Measurements from ENCODE around the gene HS1BP3.

Gene HS1BP3

DNA sequence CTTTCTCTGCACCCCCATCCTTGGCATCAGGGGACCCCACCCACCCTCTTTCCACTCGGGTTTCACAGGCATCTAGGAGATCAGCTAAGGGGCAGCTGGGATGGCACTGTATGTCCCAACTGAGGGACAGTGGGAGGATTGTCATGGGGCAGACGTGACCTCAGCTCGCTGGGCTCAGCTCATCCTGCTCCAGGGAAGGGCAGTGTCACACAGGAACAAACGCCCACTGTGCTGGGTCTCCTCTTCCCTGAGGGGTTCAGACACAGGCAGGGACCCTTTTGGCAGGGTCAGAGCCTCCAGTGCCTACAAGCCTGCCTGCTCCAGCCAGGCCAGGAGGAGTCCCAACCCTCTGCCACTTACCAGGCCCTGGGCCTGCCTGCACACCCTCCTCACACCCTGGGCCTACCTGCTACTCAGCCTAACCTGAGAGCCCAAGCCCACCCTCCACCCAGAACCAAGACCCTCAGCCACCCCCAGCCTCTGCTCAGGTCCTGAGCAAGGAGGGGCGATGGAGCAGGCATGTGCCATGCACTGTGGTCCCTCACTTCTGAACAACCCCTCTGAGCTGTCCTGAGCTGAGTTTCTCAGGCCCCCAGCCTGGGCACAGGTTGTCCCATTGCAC, 68.2 kb downstream of the HS1BP3 start:
- DNase-seq, result no peak

DNA sequence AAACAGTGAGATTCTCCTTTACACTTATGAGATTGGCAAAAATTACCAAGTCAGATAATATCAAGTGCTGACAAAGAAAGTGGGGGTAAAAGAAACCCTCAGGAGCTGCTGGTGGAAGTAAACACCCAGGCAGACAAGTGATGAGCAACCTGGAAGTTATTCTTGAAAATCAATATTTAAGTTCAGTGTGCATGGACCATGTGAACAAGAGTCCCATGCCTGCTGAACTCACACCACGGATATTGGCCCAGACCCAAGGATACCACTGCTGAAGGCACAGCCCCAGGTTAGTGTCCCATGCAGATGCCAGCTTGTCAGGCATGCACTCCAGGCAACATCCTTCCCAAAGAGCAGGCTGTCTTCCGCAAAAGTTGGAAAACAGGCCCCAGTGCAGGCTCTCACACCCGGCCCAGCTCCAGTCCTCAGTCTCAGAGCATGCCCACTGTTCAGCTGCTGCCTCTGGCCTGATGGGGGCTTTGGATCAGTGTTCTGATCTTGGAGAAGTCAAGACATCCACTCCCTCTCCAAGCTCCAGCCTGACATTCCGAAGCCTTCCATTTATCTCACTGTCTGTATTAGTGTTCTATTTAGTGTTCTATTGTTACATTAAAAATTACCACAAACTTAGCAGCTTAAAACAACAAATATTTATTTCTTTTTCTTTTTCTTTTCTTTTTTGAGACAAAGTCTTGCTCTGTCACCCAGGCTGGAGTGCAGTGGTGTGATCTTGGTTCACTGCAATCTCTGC, 70.0 kb downstream of the HS1BP3 start:
- DNase-seq, result no peak

DNA sequence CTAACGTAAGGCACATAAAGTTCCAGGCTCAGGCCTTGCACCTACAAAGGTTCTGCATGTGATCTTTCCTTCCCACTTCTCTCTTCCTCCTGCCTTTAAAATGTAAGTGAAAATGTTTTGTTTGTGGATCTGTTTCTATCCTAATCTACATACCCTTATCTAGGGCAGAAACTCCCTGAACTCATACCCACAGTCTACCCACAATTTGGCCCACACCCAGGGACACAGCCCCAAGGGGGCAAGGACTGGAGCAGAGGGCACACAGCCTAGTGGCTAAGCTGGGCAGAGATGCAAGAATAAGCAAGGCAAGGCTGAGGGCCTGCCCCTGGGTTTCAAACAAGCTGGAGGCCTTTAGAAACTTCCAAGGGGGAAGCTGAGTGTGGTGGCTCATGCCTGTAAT, 71.0 kb downstream of the HS1BP3 start:
- DNase-seq, result no peak

DNA sequence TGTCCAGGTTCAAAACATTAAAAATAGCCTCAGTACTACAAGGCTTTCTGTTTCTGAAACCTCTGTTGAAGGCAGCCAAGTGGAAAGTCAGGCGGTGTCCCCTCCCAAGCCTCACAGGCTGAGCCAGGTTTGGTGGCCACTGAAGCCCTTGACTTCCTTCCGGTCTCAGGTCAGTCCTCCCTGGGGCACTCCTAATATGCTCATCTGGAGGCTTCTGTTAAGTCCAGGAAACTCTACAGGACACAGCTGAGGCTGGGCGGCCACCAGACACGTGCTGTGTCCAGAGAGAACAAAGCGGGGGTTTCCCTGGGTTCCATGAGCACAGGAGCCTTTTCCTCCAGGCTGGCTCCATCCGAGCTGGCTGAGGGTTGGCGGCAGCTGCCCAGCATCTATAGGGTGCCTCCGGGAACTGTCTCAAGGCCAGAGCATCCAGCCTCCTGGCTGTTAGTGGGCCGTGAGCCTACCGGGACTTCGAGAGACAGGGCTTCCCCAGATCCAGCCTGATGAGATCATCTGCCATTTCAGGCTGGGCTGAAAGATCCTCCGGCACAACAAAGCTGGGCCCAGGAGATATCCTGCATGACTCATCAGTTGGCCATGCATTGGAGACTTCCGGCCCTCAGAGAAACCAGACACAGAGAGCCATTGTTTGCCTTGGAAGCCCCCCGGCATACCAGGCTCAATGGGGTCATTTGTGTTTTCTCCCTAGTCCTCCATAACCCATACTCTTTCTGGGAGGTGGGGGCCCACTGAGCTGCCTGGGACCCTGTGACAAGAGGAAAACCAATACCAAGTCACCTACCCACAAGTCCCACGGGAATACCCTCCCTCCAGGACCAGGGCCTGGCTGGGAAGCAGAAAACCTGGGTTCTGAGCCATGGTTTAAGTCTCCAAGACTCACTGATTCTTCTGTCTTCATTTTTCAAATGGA, 71.7 kb downstream of the HS1BP3 start:
- no peak for DNase-seq

DNA sequence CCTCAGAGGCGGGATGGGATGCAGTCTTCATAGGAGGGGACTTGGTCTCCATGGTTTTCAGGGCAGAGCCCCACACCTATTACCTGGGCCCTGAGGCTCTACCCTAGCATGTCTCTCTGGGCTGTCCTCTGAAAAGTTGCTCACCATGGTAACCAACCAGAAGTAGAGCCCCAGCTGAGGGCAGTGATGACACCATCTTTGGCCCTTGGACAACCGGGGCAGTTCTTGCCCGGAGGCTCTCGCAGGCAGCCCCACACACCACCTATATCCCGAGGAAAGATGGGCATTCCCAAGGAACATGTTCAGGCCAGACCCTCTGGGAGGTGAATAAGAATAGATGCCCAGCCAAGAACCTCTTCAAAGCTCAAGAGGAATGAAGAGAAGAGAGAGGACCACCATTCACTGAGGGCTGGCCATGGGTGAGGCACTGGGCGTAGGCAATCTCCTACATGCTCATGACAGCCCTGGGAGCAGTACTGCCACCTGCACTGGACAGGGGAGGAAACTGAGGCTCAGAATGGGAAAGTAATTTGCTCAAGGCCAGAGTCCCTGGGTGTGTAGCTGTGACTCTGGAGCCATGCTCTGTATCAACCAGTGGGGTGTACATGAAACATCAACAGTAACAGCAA, 72.5 kb downstream of the HS1BP3 start:
- DNase-seq, result no peak

- DNase-seq, result no peak
Observed at GRCh38 chr2:20577495-20578235, 73.2 kb downstream of the HS1BP3 start.

DNA sequence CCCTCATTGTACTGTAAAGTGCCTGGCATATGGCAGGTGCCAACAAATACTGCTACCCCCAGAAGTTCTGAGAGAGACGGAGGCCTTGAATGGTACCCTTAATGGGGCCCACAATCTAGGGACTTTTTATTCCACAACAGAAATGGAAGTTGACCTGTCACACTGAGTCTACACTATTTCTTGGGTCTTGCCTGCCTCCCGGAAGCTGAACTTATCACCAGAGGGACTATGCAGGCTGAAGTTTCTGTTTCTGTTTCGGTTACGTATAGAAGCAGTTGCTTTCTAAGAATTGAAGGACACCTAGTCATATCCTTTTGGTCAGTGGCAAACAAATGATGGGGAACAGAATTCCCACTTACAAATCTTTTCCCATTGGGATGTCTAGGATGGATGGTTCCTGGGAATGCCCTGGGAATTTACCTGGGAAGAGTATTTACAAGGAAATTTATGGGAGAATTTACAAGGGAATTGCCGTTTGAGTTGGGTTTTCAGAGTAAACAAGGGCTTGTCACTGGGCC, 74.2 kb downstream of the HS1BP3 start:
- no peak for DNase-seq

GRCh38 chr2:20575935-20576597, 74.8 kb downstream of the HS1BP3 start:
- DNase-seq, result no peak

DNA sequence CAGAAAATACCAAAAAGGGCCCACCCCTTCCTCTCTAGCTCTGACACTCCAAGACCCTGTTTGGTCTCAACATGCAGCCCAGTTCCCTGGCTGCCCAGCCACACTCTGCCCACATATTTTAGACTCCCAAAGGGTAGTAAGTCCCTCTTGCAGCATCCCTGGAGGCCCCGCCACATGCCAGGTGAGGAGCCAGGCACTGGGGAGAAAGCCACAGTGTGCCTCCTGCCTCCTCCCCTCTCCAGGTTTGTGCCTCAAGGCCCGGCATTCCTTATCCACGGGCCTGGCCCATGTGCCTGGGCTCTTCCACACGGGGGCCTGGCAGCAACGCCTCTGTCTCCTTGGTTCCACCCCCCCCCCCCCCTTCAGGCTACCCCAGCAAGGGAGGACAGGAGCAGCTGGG, 75.5 kb downstream of the HS1BP3 start:
- no peak for DNase-seq

DNA sequence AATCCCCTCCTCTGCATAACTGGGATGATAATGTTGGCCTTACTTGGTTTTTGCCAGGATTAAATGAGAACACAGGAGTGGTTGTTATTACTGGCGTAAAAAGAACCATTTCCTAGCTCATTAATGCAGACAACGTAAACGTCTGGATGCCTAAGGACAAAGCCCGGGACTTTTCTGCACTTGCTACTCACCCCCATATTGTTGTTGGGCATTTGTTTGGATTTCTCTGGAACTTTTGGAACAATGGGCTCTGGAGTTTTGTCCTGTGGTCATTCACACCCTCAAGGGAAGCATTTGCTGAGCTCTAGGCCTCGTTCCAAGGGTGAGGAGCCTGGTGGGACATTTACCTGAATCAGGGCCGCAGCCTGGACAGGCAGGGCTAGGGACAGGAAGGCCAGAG, 76.0 kb downstream of the HS1BP3 start:
- DNase-seq, result no peak

DNA sequence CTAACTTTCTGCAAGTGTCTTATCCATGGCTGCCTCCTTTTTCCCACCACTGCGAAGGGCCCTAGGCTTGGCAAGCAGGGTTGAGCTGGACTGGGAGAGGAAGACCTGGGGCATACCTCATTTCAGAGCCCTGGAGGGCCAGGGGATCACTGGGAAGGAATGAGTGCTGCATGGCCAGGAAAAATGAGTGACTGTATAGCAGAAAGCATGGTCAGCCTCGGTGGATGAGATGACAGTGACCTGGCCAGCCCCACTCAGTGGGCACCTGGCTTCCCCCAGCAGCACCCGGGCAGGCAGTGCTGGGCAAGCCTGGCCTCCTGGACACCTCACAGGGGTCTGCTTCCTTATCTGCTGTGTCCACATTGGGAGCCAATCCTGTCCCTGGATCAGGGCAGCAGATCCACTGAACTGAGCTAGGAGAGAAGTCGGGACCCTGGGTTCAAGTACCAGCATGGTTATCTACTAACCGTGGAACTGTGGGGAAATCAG, 76.4 kb downstream of the HS1BP3 start:
- no peak for DNase-seq

DNA sequence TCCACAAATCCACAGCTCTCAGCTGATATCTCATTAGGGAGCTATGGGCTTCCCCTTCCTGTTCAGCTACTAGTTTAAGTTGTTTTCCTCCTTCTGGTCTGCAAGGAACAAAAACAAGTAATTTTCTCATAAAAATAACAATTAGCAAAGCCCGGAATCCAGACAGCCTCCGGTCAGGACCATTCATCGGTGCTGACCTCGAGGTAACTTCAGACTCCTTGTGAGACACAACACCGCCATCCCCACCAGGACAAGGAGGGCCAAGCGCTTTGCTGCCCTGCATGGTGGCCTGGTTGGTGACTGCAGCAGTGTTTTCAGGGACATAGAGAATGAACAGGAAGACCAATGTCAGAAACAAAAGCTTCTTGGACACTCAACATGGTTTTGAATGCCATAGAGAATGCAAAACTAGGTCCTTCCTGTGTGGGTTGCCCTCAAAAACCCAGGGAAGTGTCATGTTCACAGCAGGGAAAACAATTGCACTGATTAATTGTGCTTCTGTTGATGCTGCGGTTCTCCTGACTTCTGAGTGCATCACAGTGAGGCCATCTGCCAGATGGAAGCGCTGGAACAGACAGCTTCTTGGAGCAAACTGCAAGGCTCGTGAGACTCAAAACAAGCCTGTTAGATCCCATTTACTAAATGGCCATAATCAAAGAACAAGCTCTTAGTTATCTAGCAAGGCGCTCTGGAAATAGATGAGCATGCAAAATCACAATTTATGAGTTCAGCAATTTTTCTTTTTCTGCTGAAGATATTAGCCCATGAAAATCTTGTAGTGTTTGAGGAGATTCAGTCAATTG, 77.1 kb downstream of the HS1BP3 start:
- DNase-seq, result no peak

GRCh38 chr2:20572221-20572620, 78.7 kb downstream of the HS1BP3 start:
- no peak for DNase-seq

DNA sequence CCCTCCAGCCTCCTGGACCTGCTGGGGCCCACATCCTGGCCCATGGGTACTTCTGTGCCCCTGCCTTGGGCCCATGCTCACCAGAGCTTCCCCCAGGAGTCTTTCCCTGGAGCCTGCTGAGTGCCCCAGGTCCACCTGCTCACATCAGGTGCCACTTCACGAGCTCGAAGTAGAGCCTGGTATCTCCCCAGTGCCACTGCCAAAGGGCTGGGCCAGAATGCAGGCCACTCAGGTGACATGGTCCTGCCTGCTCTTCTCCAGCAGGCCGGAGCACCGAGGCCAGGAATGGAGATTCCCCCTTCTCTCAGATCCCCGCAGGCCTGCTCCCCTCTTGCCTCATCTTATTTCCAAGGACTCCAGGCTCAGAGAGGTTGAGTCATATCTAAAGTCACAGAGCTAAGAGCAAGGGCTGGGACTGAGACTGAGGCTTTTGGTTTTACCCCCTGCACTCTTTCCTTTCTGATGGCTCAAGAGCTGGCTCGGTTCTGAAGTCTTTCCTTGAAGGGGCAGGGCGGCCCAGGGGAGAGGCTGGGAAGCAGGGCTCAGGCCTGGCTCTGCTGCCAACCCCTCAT, 79.2 kb downstream of the HS1BP3 start:
- DNase-seq, result no peak

GRCh38 chr2:20571231-20571630, 79.7 kb downstream of the HS1BP3 start:
- no peak for DNase-seq

- DNase-seq, result no peak
Observed at GRCh38 chr2:20570249-20570648, 80.6 kb downstream of the HS1BP3 start.

GRCh38 chr2:20569464-20570223, 81.3 kb downstream of the HS1BP3 start:
- DNase-seq, result no peak

GRCh38 chr2:20568501-20569463, 82.1 kb downstream of the HS1BP3 start:
- no peak for DNase-seq

DNA sequence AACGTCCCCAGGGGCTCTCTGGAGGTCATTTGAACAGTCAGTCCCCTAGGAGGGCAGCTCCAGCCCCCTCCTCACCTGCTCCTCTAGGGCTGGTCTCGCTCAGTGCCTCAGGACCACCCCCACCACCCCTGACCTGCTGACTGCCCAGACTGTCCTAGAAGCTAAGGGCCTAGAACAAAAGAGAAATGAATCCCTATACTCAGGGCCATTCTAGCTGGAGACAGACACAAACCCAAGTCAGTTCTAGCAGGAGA, 83.0 kb downstream of the HS1BP3 start:
- DNase-seq, result no peak

Measured in stimulated activated CD4-positive, alpha-beta T cell treated with anti-CD3 and anti-CD28 coated beads, Interleukin-2, amount 100 ng/mL, for 48 hours (primary cell).